SK-N-SH (cell line): ENCODE measurements around the gene BTF3L4. TPM values are rescaled to one million over a fixed set of nuclear protein-coding genes. Genes with fewer than 3 reads are reported as not detected.

Experiments
- CTCF ChIA-PET: fragments of 300-600, 350-600 bp; formaldehyde crosslinking; extraction: SDS; loops from one replicate; lab custom pipeline; 2021; lab: Yijun Ruan, JAX
- POLR2A ChIA-PET: fragments of 350-600 bp; sonication (Branson Sonifier 250); formaldehyde crosslinking; extraction: SDS; loops from one replicate; lab custom pipeline; 2020; ENCODE audit warnings: antibody characterized with exemption, inconsistent platforms; lab: Yijun Ruan, JAX
- DNase-seq: peaks from one replicate; pipeline ENCODE4 v3.0.0; 2012
- H2AFZ ChIP-seq: fragments of 200-600 bp; sonication (generic); 2 replicates; pipeline ENCODE4 v1.8.1; 2016; ENCODE audit warnings: antibody characterized with exemption, mild to moderate bottlenecking, low read depth
- H3F3A ChIP-seq: fragments of 200-600 bp; sonication (generic); replicated peaks from 2 replicates; pipeline ENCODE3; 2016; ENCODE audit warnings: antibody characterized with exemption, mild to moderate bottlenecking; ENCODE audit not compliant: insufficient read depth
- H3K27ac ChIP-seq, 2 experiments: fragments of 200-500 bp in 1 of 2; fragments of 200-600 bp in 1 of 2; sonication (Bioruptor generic) in 1 of 2; sonication (generic), shearing (Covaris generic) in 1 of 2; 2 replicates each; pipeline versions ENCODE4 v1.5.1 to v1.6.1; 2014 to 2016; ENCODE audit warnings: low read depth in 2 of 2, inconsistent platforms in 1 of 2, low read length in 1 of 2, mild to moderate bottlenecking in 1 of 2, mixed read lengths in 1 of 2
- H3K27me3 ChIP-seq: fragments of 200-600 bp; sonication (generic), shearing (Covaris generic); 2 replicates; pipeline ENCODE4 v1.6.1; 2016; ENCODE audit warnings: mixed run types; ENCODE audit not compliant: insufficient read depth
- H3K36me3 ChIP-seq, 2 experiments: fragments of 200-500 bp in 1 of 2; fragments of 200-600 bp in 1 of 2; sonication (Bioruptor generic) in 1 of 2; sonication (generic) in 1 of 2; replicated peaks in 1 of 2; 2 replicates each; pipeline versions ENCODE3 to v1.5.1; 2014 to 2016; ENCODE audit warnings: low read length in 1 of 2, mild to moderate bottlenecking in 1 of 2; ENCODE audit not compliant: insufficient read depth in 2 of 2, control insufficient read depth in 1 of 2
- H3K4me1 ChIP-seq, 2 experiments: fragments of 200-500 bp in 1 of 2; fragments of 200-600 bp in 1 of 2; sonication (Bioruptor generic) in 1 of 2; sonication (generic), shearing (Covaris generic) in 1 of 2; 2 replicates each; pipeline versions ENCODE4 v1.5.1 to v1.6.1; 2014 to 2016; ENCODE audit warnings: low read depth in 1 of 2, low read length in 1 of 2, mixed run types in 1 of 2; ENCODE audit not compliant: insufficient read depth in 2 of 2, control insufficient read depth in 1 of 2
- H3K4me2 ChIP-seq: fragments of 200-600 bp; sonication (generic), shearing (Covaris generic); 2 replicates; pipeline ENCODE4 v1.6.1; 2017; ENCODE audit warnings: mixed run types
- H3K4me3 ChIP-seq, 2 experiments: fragments of 200-500 bp in 1 of 2; fragments of 200-600 bp in 1 of 2; sonication (Bioruptor generic) in 1 of 2; sonication (generic), shearing (Covaris generic) in 1 of 2; 2 replicates each; pipeline versions ENCODE4 v1.5.1 to v1.8.1; 2014 to 2016; ENCODE audit warnings: low read depth in 2 of 2, inconsistent platforms in 1 of 2, low read length in 1 of 2, mild to moderate bottlenecking in 1 of 2, mixed read lengths in 1 of 2, moderate library complexity in 1 of 2
- H3K79me2 ChIP-seq: fragments of 200-600 bp; sonication (generic); 2 replicates; pipeline ENCODE4 v1.8.1; 2017; ENCODE audit warnings: mild to moderate bottlenecking; ENCODE audit not compliant: insufficient read depth
- H3K9ac ChIP-seq: fragments of 200-600 bp; sonication (generic); 2 replicates; pipeline ENCODE4 v1.6.1; 2017; ENCODE audit warnings: mixed run types
- H3K9me2 ChIP-seq: fragments of 200-600 bp; sonication (generic); 2 replicates; pipeline ENCODE4 v1.6.1; 2017; ENCODE audit warnings: mixed run types
- H3K9me3 ChIP-seq: fragments of 200-600 bp; sonication (generic); 2 replicates; pipeline ENCODE4 v1.6.1; 2017; ENCODE audit warnings: mixed run types, mild to moderate bottlenecking, moderate library complexity
- H4K20me1 ChIP-seq: fragments of 200-600 bp; sonication (generic); 2 replicates; pipeline ENCODE4 v1.6.1; 2017; ENCODE audit warnings: mild to moderate bottlenecking, mixed run types; ENCODE audit not compliant: insufficient read depth
- CTCF ChIP-seq: fragments of 200-600 bp; sonication (generic); IDR thresholded peaks from 2 replicates; pipeline ENCODE4 v1.6.1; 2017; ENCODE audit warnings: antibody characterized with exemption, mild to moderate bottlenecking, moderate library complexity
- ELF1 ChIP-seq: IDR thresholded peaks from 2 replicates; pipeline ENCODE4 v1.4.0; 2012
- EP300 ChIP-seq, 2 experiments: IDR thresholded peaks; 2 replicates each; pipeline versions ENCODE4 v1.4.0 to v1.6.1; 2012; ENCODE audit warnings: borderline replicate concordance in 1 of 2, low read depth in 1 of 2, low read length in 1 of 2
- EZH2phosphoT487 ChIP-seq: fragments of 200-600 bp; sonication (generic); IDR thresholded peaks from 2 replicates; pipeline ENCODE4 v1.6.1; 2017; ENCODE audit warnings: low read depth, mixed run types, mild to moderate bottlenecking, antibody characterized with exemption, moderate library complexity, borderline replicate concordance
- FOSL2 ChIP-seq: IDR thresholded peaks from 2 replicates; pipeline ENCODE4 v1.4.0; 2012; ENCODE audit warnings: low read depth, mild to moderate bottlenecking, moderate library complexity, borderline replicate concordance
- FOXJ3 ChIP-seq: sonication (generic); formaldehyde crosslinking; IDR thresholded peaks from 2 replicates; pipeline ENCODE4 v1.5.1; 2020; ENCODE audit warnings: mild to moderate bottlenecking, missing genetic modification reagents
- FOXM1 ChIP-seq: IDR thresholded peaks from 2 replicates; pipeline ENCODE4 v1.4.0; 2012; ENCODE audit warnings: low read depth, mild to moderate bottlenecking
- GABPA ChIP-seq: IDR thresholded peaks from 2 replicates; pipeline ENCODE4 v1.4.0; 2012; ENCODE audit warnings: low read depth, mild to moderate bottlenecking
- IRF3 ChIP-seq: fragments of 150-350 bp; IDR thresholded peaks from 2 replicates; pipeline ENCODE4 v1.6.1; 2016; ENCODE audit warnings: mild to moderate bottlenecking, low read depth, low read length
- NFIC ChIP-seq: IDR thresholded peaks from 2 replicates; pipeline ENCODE4 v1.4.0; 2012; ENCODE audit warnings: borderline replicate concordance
- RAD21 ChIP-seq: IDR thresholded peaks from 2 replicates; pipeline ENCODE4 v1.6.1; 2012; ENCODE audit warnings: mild to moderate bottlenecking, low read length
- RFX5 ChIP-seq: IDR thresholded peaks from 2 replicates; pipeline ENCODE4 v1.6.1; 2012; ENCODE audit warnings: mild to moderate bottlenecking, improper control_type of control experiment, low read length
- TAF1 ChIP-seq: IDR thresholded peaks from 2 replicates; pipeline ENCODE4 v1.6.1; 2012; ENCODE audit warnings: low read depth, mild to moderate bottlenecking, low read length, moderate library complexity, borderline replicate concordance
- TCF12 ChIP-seq: IDR thresholded peaks from 2 replicates; pipeline ENCODE4 v1.4.0; 2012
- USF1 ChIP-seq: IDR thresholded peaks from 2 replicates; pipeline ENCODE4 v1.4.0; 2012; ENCODE audit warnings: low read depth, borderline replicate concordance
- WGBS: methylation state at CpG from one replicate; pipeline ENCODE4 v1.1.6; 2017; ENCODE audit warnings: low lambda C conversion rate; 5-methylcytosine and 5-hydroxymethylcytosine counted together
- polyA plus RNA-seq, 3 experiments: library from polyadenylated mRNA; depleted of rRNA; stranded (reverse); fragments of >200 nt; gene quantifications; 2 replicates each; pipeline ENCODE4 v1.2.3, GENCODE V29; 2012

Gene BTF3L4
- polyA plus RNA-seq, 1 of the 3 experiments (the other 2 are of a cell fraction): 26.1 TPM

GRCh38 chr1:52037909-52038308 is 18.2 kb upstream of the BTF3L4 start (continued):
- TF ChIP-seq RFX5: no peak
- no peak for TF ChIP-seq NFIC
- no peak for TF ChIP-seq EZH2phosphoT487
- TF ChIP-seq, all 33 proteins: peak for 0

GRCh38 chr1:52041551-52042185 is 14.4 kb upstream of the BTF3L4 start:
- H3K27ac ChIP-seq: no peak overlapping the region
- H3K4me2 ChIP-seq: no peak overlapping the region
- H3F3A ChIP-seq: peaks cover 7% of the 10 kb centered on the region
- peaks cover 8 to 37% of the 10 kb centered on the region in 2 experiments for H3K36me3 ChIP-seq
- CTCF ChIA-PET: no interaction called here
- H3K79me2 ChIP-seq: peaks cover 57% of the 10 kb centered on the region
- H3K9ac ChIP-seq: no peak overlapping the region
- POLR2A ChIA-PET: interaction anchor here (0.8 kb wide), 1 partner anchor 8 kb away, joined by 3 read pairs; the partner anchor contains the start of gene KTI12
- H3K4me1 ChIP-seq: no peaks in the 10 kb centered on the region
- TF ChIP-seq TCF12 (no peak), NFIC (no peak), IRF3 (no peak), ELF1 (no peak), RAD21 (no peak), FOXM1 (no peak), FOSL2 (no peak), TAF1 (no peak), FOXJ3 (no peak), USF1 (no peak), CTCF (no peak), EZH2phosphoT487 (no peak), GABPA (no peak), EP300 (IDR thresholded peaks at IDR 0.05; ENCODE audit: borderline replicate concordance in 1 of 2, low read depth in 1 of 2, low read length in 1 of 2) (no peak)
- H4K20me1 ChIP-seq: no peaks in the 10 kb centered on the region
- WGBS: 96% methylated on average over 4 of the region's 4 CpGs
- DNase-seq: no peak
- H3K4me3 ChIP-seq: no peak overlapping the region
- no peaks in the 10 kb centered on the region for H3K9me2 ChIP-seq
- no peaks in the 10 kb centered on the region for H3K9me3 ChIP-seq
- no peaks in the 10 kb centered on the region for H3K27me3 ChIP-seq
- H2AFZ ChIP-seq: no peak overlapping the region
